ENCODE results near the gene TTC34. TPM values are rescaled to one million over a fixed set of nuclear protein-coding genes. Genes with fewer than 3 reads are reported as not detected.

The TTC34 gene
- total and polyA plus RNA-seq, 5 experiments from 2014 or later = 0.03 to 6.2 (median 0.37) TPM

- Mint-ChIP-seq H3K36me3 (peaks cover 2 to 15% (median 3%) of the 10 kb centered on the region in 3 donors), H3K27ac (peak overlapping the region in 1 of 10 donors; percentile 69), H3K4me1 (peaks cover 0 to 15% (median 3%) of the 10 kb centered on the region in 4 donors), H3K9me3 (peaks cover 7 to 38% (median 22%) of the 10 kb centered on the region in 9 donors), H3K27me3 (peaks cover 15 to 37% (median 26%) of the 10 kb centered on the region in 5 donors), H3K4me3 (no peak overlapping the region)
- POLR2A ChIA-PET = no interaction called here
- DNase-seq (no peak), ATAC-seq (no peak)
Measured at GRCh38 chr1:2797741-2798016, 3.8 kb downstream of the TTC34 start.

- POLR2A ChIA-PET = no interaction called here
- H3K27me3 Mint-ChIP-seq = peaks cover 19 to 42% (median 31%) of the 10 kb centered on the region in 5 donors
- no peak overlapping the region for H3K4me3 Mint-ChIP-seq
- H3K9me3 Mint-ChIP-seq = peaks cover 7 to 44% (median 28%) of the 10 kb centered on the region in 9 donors
- no peak for ATAC-seq
- peak in 1 of 10 donors; percentile 26 for DNase-seq
- peaks cover 0 to 15% (median 3%) of the 10 kb centered on the region in 4 donors for H3K4me1 Mint-ChIP-seq
- peaks cover 4 to 21% (median 8%) of the 10 kb centered on the region in 3 donors for H3K36me3 Mint-ChIP-seq
- peak overlapping the region in 1 of 10 donors; percentile 80 for H3K27ac Mint-ChIP-seq
Measured at GRCh38 chr1:2796890-2797740, 4.4 kb downstream of the TTC34 start.

GRCh38 chr1:2795926-2796325, 5.6 kb downstream of the TTC34 start:
- POLR2A ChIA-PET = no interaction called here
- Mint-ChIP-seq H3K27ac (no peak overlapping the region), H3K27me3 (peaks cover 23 to 54% (median 42%) of the 10 kb centered on the region in 5 donors), H3K9me3 (peaks cover 7 to 55% (median 28%) of the 10 kb centered on the region in 9 donors), H3K4me3 (no peak overlapping the region), H3K4me1 (peaks cover 0 to 9% (median 2%) of the 10 kb centered on the region in 4 donors), H3K36me3 (peaks cover 4 to 31% (median 14%) of the 10 kb centered on the region in 3 donors)
- ATAC-seq = no peak
- no peak for DNase-seq

GRCh38 chr1:2791027-2791760, 10.3 kb downstream of the TTC34 start:
- Mint-ChIP-seq H3K4me1 (peaks cover 0 to 8% (median 6%) of the 10 kb centered on the region in 4 donors), H3K4me3 (peak overlapping the region in 1 of 10 donors; percentile 3), H3K27ac (no peak overlapping the region), H3K9me3 (peaks cover 7 to 49% (median 28%) of the 10 kb centered on the region in 9 donors), H3K27me3 (peaks cover 35 to 63% (median 45%) of the 10 kb centered on the region in 5 donors), H3K36me3 (peaks cover 2 to 31% (median 14%) of the 10 kb centered on the region in 3 donors)
- POLR2A ChIA-PET = no interaction called here
- ATAC-seq (no peak), DNase-seq (peak in 1 of 10 donors; percentile 52)

GRCh38 chr1:2789986-2790581, 11.4 kb downstream of the TTC34 start:
- peaks cover 2 to 31% (median 14%) of the 10 kb centered on the region in 3 donors for H3K36me3 Mint-ChIP-seq
- peaks cover 7 to 40% (median 28%) of the 10 kb centered on the region in 9 donors for H3K9me3 Mint-ChIP-seq
- peaks cover 31 to 64% (median 42%) of the 10 kb centered on the region in 5 donors for H3K27me3 Mint-ChIP-seq
- no peak overlapping the region for H3K27ac Mint-ChIP-seq
- ATAC-seq (no peak), DNase-seq (peak in 1 of 10 donors; percentile 54)
- POLR2A ChIA-PET = no interaction called here
- peaks cover 0 to 8% (median 6%) of the 10 kb centered on the region in 4 donors for H3K4me1 Mint-ChIP-seq
- H3K4me3 Mint-ChIP-seq = peak overlapping the region in 1 of 10 donors; percentile 42

GRCh38 chr1:2789164-2789985, 12.1 kb downstream of the TTC34 start:
- Mint-ChIP-seq H3K4me3 (peak overlapping the region in 7 of 10 donors; percentile 22 to 63 (median 48)), H3K27ac (no peak overlapping the region), H3K27me3 (peaks cover 31 to 64% (median 42%) of the 10 kb centered on the region in 5 donors), H3K4me1 (peaks cover 0 to 8% (median 6%) of the 10 kb centered on the region in 4 donors), H3K9me3 (peaks cover 5 to 36% (median 23%) of the 10 kb centered on the region in 9 donors), H3K36me3 (peaks cover 2 to 28% (median 14%) of the 10 kb centered on the region in 3 donors)
- POLR2A ChIA-PET = no interaction called here
- ATAC-seq (peak in 1 of 2 donors; percentile 32), DNase-seq (no peak)

- ATAC-seq (no peak), DNase-seq (peak in 1 of 10 donors; percentile 48)
- peaks cover 30 to 69% (median 43%) of the 10 kb centered on the region in 5 donors for H3K27me3 Mint-ChIP-seq
- H3K4me1 Mint-ChIP-seq = peaks cover 0 to 8% (median 6%) of the 10 kb centered on the region in 4 donors
- POLR2A ChIA-PET = interaction anchor here (0.6 kb wide), 1 partner anchor 639 kb away, joined by 5 read pairs; no protein-coding TSS in a partner anchor
- peaks cover 2 to 25% (median 13%) of the 10 kb centered on the region in 3 donors for H3K36me3 Mint-ChIP-seq
- H3K27ac Mint-ChIP-seq = no peak overlapping the region
- H3K9me3 Mint-ChIP-seq = peaks cover 3 to 32% (median 16%) of the 10 kb centered on the region in 9 donors
- peak overlapping the region in 7 of 10 donors; percentile 22 to 63 (median 48) for H3K4me3 Mint-ChIP-seq
Measured at GRCh38 chr1:2788506-2789163, 12.9 kb downstream of the TTC34 start.

- Mint-ChIP-seq H3K4me1 (peaks cover 0 to 8% (median 6%) of the 10 kb centered on the region in 4 donors), H3K27me3 (peaks cover 20 to 58% (median 37%) of the 10 kb centered on the region in 5 donors), H3K9me3 (peaks cover 0 to 29% (median 11%) of the 10 kb centered on the region in 9 donors), H3K4me3 (no peak overlapping the region), H3K36me3 (peaks cover 0 to 18% (median 8%) of the 10 kb centered on the region in 3 donors), H3K27ac (no peak overlapping the region)
- peak in 2 of 10 donors; percentile 17 to 62 for DNase-seq
- POLR2A ChIA-PET = interaction anchor here (0.6 to 1.0 kb wide), 2 partner anchors 239 to 374 kb away, joined by 4 to 6 read pairs; partner anchors contain the start of gene PEX10
- ATAC-seq = no peak
Measured at GRCh38 chr1:2787163-2787911, 14.2 kb downstream of the TTC34 start.

- peaks cover 0 to 8% (median 6%) of the 10 kb centered on the region in 4 donors for H3K4me1 Mint-ChIP-seq
- POLR2A ChIA-PET = interaction anchor here (0.6 to 1.0 kb wide), 2 partner anchors 238 to 374 kb away, joined by 4 to 6 read pairs; partner anchors contain the start of gene PEX10
- peak overlapping the region in 1 of 10 donors; percentile 75 for H3K27ac Mint-ChIP-seq
- ATAC-seq (peak; percentile 75 to 77), DNase-seq (peak; percentile 38 to 86 (median 68))
- no peak overlapping the region for H3K4me3 Mint-ChIP-seq
- peaks cover 5 to 29% (median 13%) of the 10 kb centered on the region in 9 donors for H3K9me3 Mint-ChIP-seq
- H3K27me3 Mint-ChIP-seq = peaks cover 20 to 50% (median 33%) of the 10 kb centered on the region in 5 donors
- peaks cover 0 to 19% (median 6%) of the 10 kb centered on the region in 3 donors for H3K36me3 Mint-ChIP-seq
Measured at GRCh38 chr1:2786329-2787162, 14.9 kb downstream of the TTC34 start.

All from naive thymus-derived CD8-positive, alpha-beta T cell (primary cell).